ENCODE results near the gene ZKSCAN4.
A peak's percentile ranks its signal among the peaks of the same experiment; 100 is the strongest.

The ZKSCAN4 gene

DNA sequence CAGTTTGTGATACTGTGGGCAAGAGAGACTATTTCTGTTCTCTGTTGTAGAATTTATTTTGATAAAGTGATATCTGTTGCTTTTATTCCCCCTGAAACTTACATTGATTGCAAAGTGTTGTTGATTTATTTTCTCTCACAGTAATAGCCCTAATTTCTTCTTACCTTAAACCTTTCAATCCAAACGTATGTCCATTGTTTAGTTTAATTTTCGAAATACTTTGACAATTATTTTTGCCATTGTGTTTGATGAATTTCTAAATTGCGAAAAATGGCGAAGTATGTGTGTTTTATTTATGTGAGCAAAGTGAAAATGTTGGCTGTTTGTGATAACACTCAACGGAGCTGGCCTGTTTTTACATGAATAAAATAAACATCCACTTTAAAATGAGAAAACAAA is 14.5 kb upstream of the ZKSCAN4 start:
- POLR2A ChIA-PET, result interaction anchor here (1.0 kb wide), 2 partner anchors 14 to 41 kb away, joined by 3 to 12 read pairs; partner anchors contain the start of genes ZKSCAN4 and ZSCAN9
- no peak for DNase-seq (ENCODE audit: extremely low spot score)
- CTCF ChIA-PET, result interaction anchor here (1.2 to 2.9 kb wide), 4 partner anchors 14 to 90 kb away, joined by 3 to 13 read pairs (median 6); partner anchors contain the start of genes PGBD1 and ZKSCAN4
- TF ChIP-seq, protein P1, sequence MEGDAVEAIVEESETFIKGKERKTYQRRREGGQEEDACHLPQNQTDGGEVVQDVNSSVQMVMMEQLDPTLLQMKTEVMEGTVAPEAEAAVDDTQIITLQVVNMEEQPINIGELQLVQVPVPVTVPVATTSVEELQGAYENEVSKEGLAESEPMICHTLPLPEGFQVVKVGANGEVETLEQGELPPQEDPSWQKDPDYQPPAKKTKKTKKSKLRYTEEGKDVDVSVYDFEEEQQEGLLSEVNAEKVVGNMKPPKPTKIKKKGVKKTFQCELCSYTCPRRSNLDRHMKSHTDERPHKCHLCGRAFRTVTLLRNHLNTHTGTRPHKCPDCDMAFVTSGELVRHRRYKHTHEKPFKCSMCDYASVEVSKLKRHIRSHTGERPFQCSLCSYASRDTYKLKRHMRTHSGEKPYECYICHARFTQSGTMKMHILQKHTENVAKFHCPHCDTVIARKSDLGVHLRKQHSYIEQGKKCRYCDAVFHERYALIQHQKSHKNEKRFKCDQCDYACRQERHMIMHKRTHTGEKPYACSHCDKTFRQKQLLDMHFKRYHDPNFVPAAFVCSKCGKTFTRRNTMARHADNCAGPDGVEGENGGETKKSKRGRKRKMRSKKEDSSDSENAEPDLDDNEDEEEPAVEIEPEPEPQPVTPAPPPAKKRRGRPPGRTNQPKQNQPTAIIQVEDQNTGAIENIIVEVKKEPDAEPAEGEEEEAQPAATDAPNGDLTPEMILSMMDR (IDR thresholded peaks at IDR 0.05; ENCODE audit: control extremely low read depth, extremely low read depth, low read depth, missing control alignments), result no peak

DNA sequence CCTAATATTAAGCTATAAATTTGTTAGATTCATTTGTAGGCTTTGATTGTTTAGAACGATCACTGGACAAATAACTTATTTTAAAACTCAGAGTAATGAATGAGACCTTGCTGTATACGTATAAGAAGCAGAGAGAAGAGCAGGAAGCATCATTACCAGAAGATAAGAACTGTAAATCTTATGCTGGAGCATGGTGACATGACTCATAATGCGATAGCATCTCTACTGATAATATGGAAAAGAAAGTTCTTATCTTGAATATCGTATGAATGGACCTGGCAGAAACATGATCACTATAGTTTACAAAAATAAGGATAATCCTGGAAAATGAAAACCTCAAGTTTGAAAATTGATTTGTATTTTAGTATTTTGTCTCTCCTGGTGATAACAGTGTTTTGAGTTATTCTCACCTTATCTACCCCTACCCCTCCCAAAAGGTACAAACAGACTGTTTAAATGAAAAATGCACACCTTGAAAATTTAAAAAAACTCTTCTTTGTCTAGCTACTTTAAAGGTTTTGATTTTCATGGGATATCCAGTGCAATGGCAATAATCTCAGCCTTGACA is 12.8 kb upstream of the ZKSCAN4 start:
- TF ChIP-seq, protein P1 (IDR thresholded peaks at IDR 0.05; ENCODE audit: control extremely low read depth, extremely low read depth, low read depth, missing control alignments), result no peak
- CTCF ChIA-PET, result interaction anchor here (2.5 kb wide), 1 partner anchor 91 kb away, joined by 8 read pairs; no protein-coding TSS in a partner anchor
- POLR2A ChIA-PET, result no interaction called here
- DNase-seq (ENCODE audit: extremely low spot score), result no peak

DNA sequence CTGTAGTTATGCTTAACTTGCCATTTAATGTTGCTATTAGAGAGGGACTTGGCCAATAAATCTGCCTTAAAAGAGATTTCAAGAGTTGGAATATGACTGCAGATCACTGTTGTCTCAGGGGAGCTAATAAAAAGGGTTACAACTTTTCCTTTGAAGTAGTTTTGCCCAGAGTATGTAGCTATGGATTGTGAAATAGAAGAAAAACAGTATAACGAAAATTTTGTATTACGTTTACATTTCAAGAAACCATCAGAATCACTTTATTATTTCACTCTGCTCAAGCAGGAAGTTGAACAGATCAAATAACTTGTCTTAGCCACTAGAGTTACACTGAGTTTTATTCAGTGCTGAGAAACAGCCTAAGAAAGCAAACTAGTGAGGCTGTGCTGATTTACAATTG is 11.9 kb upstream of the ZKSCAN4 start:
- ChIA-PET CTCF (interaction anchor here (1.0 to 2.5 kb wide), 3 partner anchors 17 to 92 kb away, joined by 3 to 8 read pairs (median 4); no protein-coding TSS in a partner anchor), POLR2A (no interaction called here)
- DNase-seq (ENCODE audit: extremely low spot score), result no peak
- TF ChIP-seq, protein P1 (IDR thresholded peaks at IDR 0.05; ENCODE audit: control extremely low read depth, extremely low read depth, low read depth, missing control alignments), result no peak

DNA sequence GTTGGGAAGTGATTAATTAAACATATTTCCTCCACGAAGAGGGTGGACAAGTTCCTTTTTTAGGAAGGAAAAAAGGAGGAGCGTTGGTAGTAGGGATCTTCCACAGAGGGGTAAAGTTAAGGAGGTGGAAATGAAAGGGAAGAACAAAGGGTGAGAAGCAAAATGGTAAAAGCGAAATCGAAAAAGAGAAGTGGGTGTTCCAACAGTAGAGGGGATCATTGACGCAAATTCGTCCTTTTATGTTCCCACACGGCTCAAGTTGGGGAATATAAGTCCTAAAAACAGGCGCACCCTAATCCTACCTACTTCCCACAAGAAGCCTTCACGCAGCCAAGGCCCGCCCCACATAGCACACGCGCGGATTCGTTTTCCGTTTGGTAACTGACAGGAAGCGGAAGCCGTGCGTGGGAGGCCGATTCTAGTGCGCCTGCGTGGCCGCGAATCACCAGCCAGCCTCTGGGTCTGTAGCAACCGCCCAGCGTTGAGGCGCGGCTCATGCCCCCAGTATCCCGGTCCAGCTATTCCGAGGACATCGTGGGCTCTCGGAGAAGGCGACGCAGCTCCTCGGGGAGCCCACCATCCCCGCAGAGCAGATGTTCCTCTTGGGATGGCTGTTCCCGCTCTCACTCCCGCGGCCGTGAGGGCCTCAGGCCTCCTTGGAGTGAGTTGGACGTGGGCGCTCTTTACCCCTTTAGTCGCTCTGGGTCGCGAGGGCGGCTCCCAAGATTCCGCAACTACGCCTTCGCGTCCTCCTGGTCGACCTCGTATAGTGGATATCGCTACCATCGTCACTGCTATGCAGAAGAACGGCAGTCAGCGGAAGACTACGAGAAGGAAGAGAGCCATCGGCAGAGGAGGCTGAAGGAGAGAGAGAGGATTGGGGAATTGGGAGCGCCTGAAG is 7.1 kb upstream of the ZKSCAN4 start, which contains the start of gene NKAPL:
Gene NKAPL (plus strand): TSS at position 421 of the 901 bp plus-strand sequence. CDS start 75 bp downstream, at position 496.
- TF ChIP-seq, protein P1 (IDR thresholded peaks at IDR 0.05; ENCODE audit: control extremely low read depth, extremely low read depth, low read depth, missing control alignments), result no peak
- CTCF ChIA-PET, result no interaction called here
- POLR2A ChIA-PET, result no interaction called here
- DNase-seq (ENCODE audit: extremely low spot score), result peak; percentile 70

DNA sequence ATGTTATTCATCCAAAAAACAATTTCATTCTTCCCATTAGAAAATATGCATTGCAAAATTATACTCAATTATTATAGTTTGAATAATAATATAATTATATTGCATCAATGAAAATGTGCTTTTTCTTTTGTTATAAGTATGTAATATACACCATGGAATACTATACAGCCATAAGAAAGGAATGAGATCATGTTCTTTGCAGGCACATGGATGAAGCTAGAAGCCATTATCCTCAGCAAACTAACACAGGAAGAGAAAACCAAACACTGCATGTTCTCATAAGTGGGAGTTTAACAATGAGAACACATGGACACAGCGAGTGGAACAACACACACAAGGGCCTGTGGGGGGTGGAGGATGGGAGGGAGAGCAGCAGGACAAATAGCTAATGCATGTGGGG is 5.0 kb upstream of the ZKSCAN4 start:
- ChIA-PET POLR2A (no interaction called here), CTCF (no interaction called here)
- DNase-seq (ENCODE audit: extremely low spot score), result no peak
- TF ChIP-seq, protein P1 (IDR thresholded peaks at IDR 0.05; ENCODE audit: control extremely low read depth, extremely low read depth, low read depth, missing control alignments), result no peak

DNA sequence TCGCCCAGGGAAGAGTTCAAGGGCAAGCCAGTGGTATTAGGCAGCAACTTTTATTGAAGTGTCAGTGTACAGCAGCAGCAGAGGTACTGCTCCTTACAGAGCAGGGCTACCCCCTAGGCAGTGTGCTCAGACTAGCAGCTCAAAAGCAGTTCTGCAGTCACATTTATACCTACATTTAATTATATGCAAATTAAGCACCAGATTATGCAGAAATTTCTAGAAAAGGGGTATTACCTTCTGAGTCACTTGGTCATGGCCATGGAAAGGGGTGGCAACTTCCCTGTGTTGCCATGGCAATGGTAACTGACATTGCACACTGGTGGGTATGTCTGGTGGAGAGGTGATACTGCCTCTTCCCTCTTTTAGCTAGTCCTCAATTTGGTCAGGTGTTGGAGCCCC is 2.1 kb upstream of the ZKSCAN4 start:
- CTCF ChIA-PET, result interaction anchor here (1.1 to 3.2 kb wide), 2 partner anchors 27 to 102 kb away, joined by 3 to 15 read pairs; no protein-coding TSS in a partner anchor

More for the DNA sequence above, 2.1 kb upstream of the ZKSCAN4 start:
- no peak for DNase-seq (ENCODE audit: extremely low spot score)
- TF ChIP-seq, protein P1 (IDR thresholded peaks at IDR 0.05; ENCODE audit: control extremely low read depth, extremely low read depth, low read depth, missing control alignments), result no peak
- POLR2A ChIA-PET, result no interaction called here
